GM10847 (cell line): ENCODE results near the gene CELF1.

ENCODE experiments used
- POLR2A ChIP-seq: IDR thresholded peaks from 2 replicates; pipeline ENCODE4 v1.6.1; 2011; ENCODE audit not compliant: insufficient read length; ENCODE audit errors: extremely low read depth

The CELF1 gene

GRCh38 chr11:47524291-47524874 is 28.5 kb downstream of the CELF1 start:
- no peak for TF ChIP-seq POLR2A

- no peak for TF ChIP-seq POLR2A
These were observed 29.3 kb downstream of the CELF1 start for GRCh38 chr11:47523490-47524225.

- TF ChIP-seq POLR2A, result no peak
These were observed 34.5 kb downstream of the CELF1 start for GRCh38 chr11:47518212-47518964.

- TF ChIP-seq POLR2A, result no peak
These were observed 35.7 kb downstream of the CELF1 start for GRCh38 chr11:47516984-47517853.

- TF ChIP-seq POLR2A, result no peak
These were observed 36.8 kb downstream of the CELF1 start for GRCh38 chr11:47516155-47516554.

- no peak for TF ChIP-seq POLR2A
These were observed 37.9 kb downstream of the CELF1 start for GRCh38 chr11:47514825-47515647.

GRCh38 chr11:47512701-47513100 is 40.2 kb downstream of the CELF1 start:
- TF ChIP-seq POLR2A, result no peak

- no peak for TF ChIP-seq POLR2A
These were observed 41.0 kb downstream of the CELF1 start for GRCh38 chr11:47511917-47512316.

GRCh38 chr11:47510209-47510608 is 42.7 kb downstream of the CELF1 start:
- no peak for TF ChIP-seq POLR2A

GRCh38 chr11:47509077-47509536 is 43.8 kb downstream of the CELF1 start:
- TF ChIP-seq POLR2A, result no peak

GRCh38 chr11:47508240-47508957 is 44.5 kb downstream of the CELF1 start:
- no peak for TF ChIP-seq POLR2A

GRCh38 chr11:47507563-47508239 is 45.2 kb downstream of the CELF1 start:
- no peak for TF ChIP-seq POLR2A
